A673 (cell line): ENCODE data around the gene KRTAP10-4. TPM values are rescaled to one million over a fixed set of nuclear protein-coding genes. Genes with fewer than 3 reads are reported as not detected.
"Not testable (repeated sequence)": the region's sequence is repeated elsewhere in the genome, so short reads cannot be mapped to it uniquely, and the experiment has no call there.

Experiments used
- BruUV-seq: library from RNA; stranded (reverse); fragments of 400-500 nt; replicated peaks from 2 replicates; lab custom pipeline; 2021; lab: Mats Ljungman, UMichigan
- CTCF ChIA-PET: fragments of 300-600 bp; sonication (Branson Sonifier 250); formaldehyde crosslinking; loops from one replicate; lab custom pipeline; 2022; ENCODE audit warnings: antibody characterized with exemption; lab: Charles Lee
- POLR2A ChIA-PET: fragments of 300-600 bp; sonication (Branson Sonifier 250); formaldehyde crosslinking; loops from one replicate; lab custom pipeline; 2022; ENCODE audit warnings: antibody characterized with exemption; ENCODE audit not compliant: low non-redundant PET; lab: Charles Lee
- DNase-seq: peaks from one replicate; pipeline ENCODE4 v3.0.0-alpha.2; 2015; ENCODE audit warnings: low spot score
- H3K27ac ChIP-seq: fragments of 200-600 bp; sonication (generic); 2 replicates; pipeline ENCODE4 v1.5.1; 2016; ENCODE audit warnings: mixed run types, low read depth, mild to moderate bottlenecking, mixed read lengths, antibody characterized with exemption, low read length; ENCODE audit not compliant: poor library complexity, severe bottlenecking
- H3K27me3 ChIP-seq: fragments of 200-600 bp; sonication (generic); replicated peaks from 2 replicates; pipeline ENCODE4 v1.6.1; 2017; ENCODE audit warnings: mixed run types, low read depth, mild to moderate bottlenecking, mixed read lengths, antibody characterized with exemption, low read length; ENCODE audit not compliant: insufficient read depth, poor library complexity
- H3K36me3 ChIP-seq: fragments of 200-600 bp; sonication (generic); 2 replicates; pipeline ENCODE4 v1.6.1; 2016; ENCODE audit warnings: mixed run types, mild to moderate bottlenecking, mixed read lengths, antibody characterized with exemption, low read length; ENCODE audit not compliant: insufficient read depth, poor library complexity, severe bottlenecking
- H3K4me1 ChIP-seq: fragments of 200-600 bp; sonication (generic); 2 replicates; pipeline ENCODE4 v1.6.1; 2017; ENCODE audit warnings: mixed run types, mild to moderate bottlenecking, mixed read lengths, antibody characterized with exemption, low read length; ENCODE audit not compliant: insufficient read depth, poor library complexity, severe bottlenecking
- H3K4me3 ChIP-seq: fragments of 200-600 bp; sonication (generic); 2 replicates; pipeline ENCODE4 v1.5.1; 2016; ENCODE audit warnings: low read depth, mixed run types, mild to moderate bottlenecking, mixed read lengths, low read length; ENCODE audit not compliant: poor library complexity, severe bottlenecking
- H3K9me3 ChIP-seq: fragments of 200-600 bp; sonication (generic); 2 replicates; pipeline ENCODE4 v1.6.1; 2016; ENCODE audit warnings: mixed run types, low read depth, mild to moderate bottlenecking, mixed read lengths, antibody characterized with exemption, low read length; ENCODE audit not compliant: poor library complexity, severe bottlenecking
- CTCF ChIP-seq: fragments of 300-800, 200-600 bp; sonication (generic); conservative IDR thresholded peaks from 2 replicates; pipeline ENCODE4 v1.5.1; 2017; ENCODE audit warnings: low read depth, mild to moderate bottlenecking, antibody characterized with exemption, low read length, moderate library complexity, mixed read lengths
- EZH2 ChIP-seq: fragments of 200-600 bp; sonication (generic); IDR thresholded peaks from 2 replicates; pipeline ENCODE4 v1.6.1; 2017; ENCODE audit warnings: borderline replicate concordance, low read depth, mild to moderate bottlenecking, mixed read lengths, antibody characterized with exemption, low read length; ENCODE audit not compliant: poor library complexity, severe bottlenecking
- intact Hi-C: fragments of 100-400 bp; cut with micrococcal nuclease; formaldehyde crosslinking; loops from one replicate; pipeline ENCODE4 v1.10.0; 2022; ENCODE audit not compliant: unreplicated experiment
- total RNA-seq: library from RNA; stranded (reverse); gene quantifications from 2 replicates; pipeline ENCODE4 v1.2.3, GENCODE V29; 2021

Gene KRTAP10-4
- total RNA-seq, 1 experiment from 2014 or later = not detected

- H3K27ac ChIP-seq = no peak overlapping the region
- BruUV-seq = no TSS peak
- POLR2A ChIA-PET = no interaction called here
Measured at GRCh38 chr21:44557491-44558328, 15.8 kb upstream of the KRTAP10-4 start.

DNA sequence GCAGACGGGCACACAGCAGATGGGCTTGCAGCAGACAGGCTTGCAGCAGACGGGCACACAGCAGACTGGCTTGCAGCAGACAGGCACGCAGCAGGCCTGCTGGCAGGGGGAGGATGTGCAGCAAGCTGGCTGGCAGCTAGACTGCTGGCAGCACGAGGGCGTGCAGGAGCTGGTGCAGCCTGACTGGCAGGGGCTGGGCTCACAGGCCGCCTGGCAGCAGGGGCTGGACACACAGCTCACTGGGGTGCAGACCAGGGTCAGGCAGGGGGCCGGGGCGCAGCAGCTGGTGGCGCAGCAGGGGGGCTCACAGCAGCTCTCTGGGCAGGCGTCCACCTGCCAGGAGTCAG is 15.2 kb upstream of the KRTAP10-4 start:
- H3K36me3 ChIP-seq, H3K27me3 ChIP-seq, POLR2A ChIA-PET, H3K4me3 ChIP-seq, intact Hi-C loops, H3K27ac ChIP-seq, DNase-seq, BruUV-seq, H3K4me1 ChIP-seq, H3K9me3 ChIP-seq, CTCF ChIA-PET: not testable (repeated sequence)

More at GRCh38 chr21:44557491-44558328, 15.8 kb upstream of the KRTAP10-4 start:
- H3K9me3 ChIP-seq = no peaks in the 10 kb centered on the region
- H3K36me3 ChIP-seq = no peaks in the 10 kb centered on the region
- CTCF ChIA-PET = no interaction called here
- TF ChIP-seq EZH2 (no peak), CTCF (no peak)
- H3K4me3 ChIP-seq = no peak overlapping the region
- H3K4me1 ChIP-seq = no peaks in the 10 kb centered on the region
- no peaks in the 10 kb centered on the region for H3K27me3 ChIP-seq
- DNase-seq = no peak
- intact Hi-C loops = no loop called here

DNA sequence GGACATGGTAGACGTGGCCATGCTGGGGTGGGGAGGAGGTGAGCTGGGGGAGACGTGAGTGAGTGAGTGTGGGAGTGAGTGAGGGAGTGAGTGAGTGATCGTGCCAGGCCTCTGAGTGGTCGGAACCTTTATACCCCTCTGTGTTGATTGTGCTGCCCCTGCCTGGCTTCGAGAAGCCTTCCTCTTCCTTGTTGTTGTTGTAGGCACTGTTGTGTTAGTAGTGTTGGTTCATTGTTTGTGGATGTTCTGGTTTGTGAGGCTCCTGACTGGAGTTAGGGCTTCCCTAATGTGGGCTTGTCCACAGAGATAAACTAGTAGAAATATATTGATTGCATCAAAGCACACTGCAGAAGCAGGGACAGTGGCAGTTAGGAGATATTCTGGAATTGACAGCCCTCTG is 14.8 kb upstream of the KRTAP10-4 start, which contains the start of gene KRTAP10-3:
Gene KRTAP10-3 (minus strand): TSS at position 101 of the 400 bp plus-strand sequence. CDS start 80 bp downstream, at position 21.
- no peaks in the 10 kb centered on the region for H3K36me3 ChIP-seq
- ChIA-PET CTCF (no interaction called here), POLR2A (no interaction called here)
- no peak within 1 kb of the TSS for H3K4me3 ChIP-seq
- intact Hi-C loops = no loop called here
- no peak for TF ChIP-seq EZH2
- no peak for TF ChIP-seq CTCF
- H3K27me3 ChIP-seq = no peaks in the 10 kb centered on the region
- DNase-seq = no peak
- no peaks in the 10 kb centered on the region for H3K9me3 ChIP-seq
- no TSS peak for BruUV-seq
- no peaks in the 10 kb centered on the region for H3K4me1 ChIP-seq
- no peak within 1 kb of the TSS for H3K27ac ChIP-seq
